ENCODE results near the gene XPO5.
"Not testable (repeated sequence)": the region's sequence is repeated elsewhere in the genome, so short reads cannot be mapped to it uniquely, and the experiment has no call there.

XPO5 gene

DNA sequence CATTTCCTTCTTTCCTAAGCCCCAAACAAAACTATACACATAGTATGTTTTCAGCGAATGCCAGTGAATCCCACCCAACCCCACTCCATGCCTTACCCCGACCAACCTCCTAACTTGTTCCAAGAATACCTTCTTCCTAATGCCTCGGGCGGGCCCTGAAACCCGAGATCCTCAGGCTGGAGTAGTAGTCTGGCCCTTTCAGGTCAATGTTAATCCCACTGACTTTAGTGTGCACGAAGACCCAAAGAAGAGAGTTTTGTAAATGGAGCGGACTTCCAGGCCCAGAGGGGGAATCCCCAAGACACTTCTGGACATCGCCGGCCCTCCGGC lies 59.5 kb downstream of the XPO5 start:
- DNase-seq = no peak

GRCh38 chr6:43515808-43516207 lies 60.0 kb downstream of the XPO5 start:
- no peak for DNase-seq

GRCh38 chr6:43511824-43512415 lies 63.9 kb downstream of the XPO5 start:
- no peak for DNase-seq

- no peak for DNase-seq
Measured at GRCh38 chr6:43510827-43511163, 65.0 kb downstream of the XPO5 start.

GRCh38 chr6:43509984-43510826 lies 65.6 kb downstream of the XPO5 start, which contains the start of gene LRRC73:
LRRC73 (minus strand) TSS chr6:43510346; CDS start chr6:43509785, 561 bp downstream.
- DNase-seq = peak; percentile 84

- DNase-seq = no peak
Measured at GRCh38 chr6:43509142-43509983, 66.5 kb downstream of the XPO5 start.

DNA sequence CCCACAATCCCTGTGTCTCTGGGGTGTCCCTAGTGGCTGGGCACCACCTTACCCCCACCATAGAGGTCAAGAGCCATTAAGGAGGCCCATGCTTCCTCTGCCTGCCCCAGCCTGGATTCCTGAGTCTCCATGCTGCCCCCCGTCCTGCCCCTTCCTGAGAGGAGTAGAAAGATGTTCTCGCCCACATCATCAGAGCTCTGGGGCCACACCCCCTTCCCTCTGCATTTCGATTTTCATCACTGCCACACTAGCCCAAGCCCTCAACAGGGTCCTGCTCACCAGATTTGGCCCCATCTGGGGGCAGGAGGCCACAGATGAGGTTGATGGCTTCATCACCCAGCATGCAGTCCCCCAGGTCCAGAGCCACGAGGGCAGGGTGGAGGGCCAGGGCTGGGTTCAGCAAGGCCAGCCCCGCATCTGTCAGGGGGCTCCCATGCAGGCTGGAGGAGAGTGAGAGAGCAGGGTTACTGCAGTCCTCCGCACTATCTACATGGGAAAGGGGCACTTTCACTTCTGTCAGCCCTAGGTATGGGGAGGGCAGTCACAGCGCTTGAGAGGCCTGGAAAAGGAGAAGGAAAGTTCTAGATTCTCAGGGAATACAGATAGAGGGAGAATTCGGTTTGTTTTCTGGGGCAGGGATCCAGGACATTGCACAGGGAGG lies 67.2 kb downstream of the XPO5 start:
- DNase-seq = no peak

DNA sequence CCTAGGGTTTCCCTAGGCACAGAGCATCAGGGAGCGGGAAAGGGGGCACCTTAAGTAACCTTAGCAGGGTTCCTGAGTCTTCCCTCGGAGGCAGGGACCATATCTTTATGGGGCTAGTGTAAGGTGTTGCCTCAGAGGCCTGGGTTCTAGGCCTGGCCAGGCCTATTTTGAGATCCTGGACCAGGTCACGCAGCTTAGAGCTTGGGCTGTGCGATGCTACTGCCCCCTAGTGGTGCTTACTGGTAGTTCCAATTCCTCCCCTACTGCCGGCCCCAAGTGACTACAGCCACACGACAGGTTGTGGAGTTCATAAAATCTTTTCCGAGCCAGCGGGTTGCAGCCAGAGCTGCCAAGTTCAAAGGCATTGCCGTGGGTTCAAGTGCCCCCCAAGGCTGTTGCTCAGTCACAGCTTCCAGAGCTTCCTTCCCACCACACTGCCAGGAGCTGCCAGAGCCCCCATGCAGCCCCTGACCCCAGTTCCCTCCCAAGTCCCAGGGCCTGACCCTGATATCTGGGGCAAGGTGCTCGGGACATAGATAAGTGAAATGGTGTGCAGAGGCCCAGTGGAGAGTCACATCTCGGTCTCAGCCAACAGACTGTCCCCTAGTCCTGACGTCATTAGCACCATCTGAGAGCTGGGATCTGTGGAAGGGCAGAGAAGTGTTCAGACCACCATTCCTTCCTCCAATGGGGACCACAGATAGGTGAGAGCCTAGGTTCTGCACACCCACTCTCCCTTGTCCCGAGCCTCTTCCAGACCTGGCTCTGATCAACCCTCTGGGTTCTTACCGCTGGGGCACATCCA lies 69.0 kb downstream of the XPO5 start:
- DNase-seq = peak; percentile 77

DNA sequence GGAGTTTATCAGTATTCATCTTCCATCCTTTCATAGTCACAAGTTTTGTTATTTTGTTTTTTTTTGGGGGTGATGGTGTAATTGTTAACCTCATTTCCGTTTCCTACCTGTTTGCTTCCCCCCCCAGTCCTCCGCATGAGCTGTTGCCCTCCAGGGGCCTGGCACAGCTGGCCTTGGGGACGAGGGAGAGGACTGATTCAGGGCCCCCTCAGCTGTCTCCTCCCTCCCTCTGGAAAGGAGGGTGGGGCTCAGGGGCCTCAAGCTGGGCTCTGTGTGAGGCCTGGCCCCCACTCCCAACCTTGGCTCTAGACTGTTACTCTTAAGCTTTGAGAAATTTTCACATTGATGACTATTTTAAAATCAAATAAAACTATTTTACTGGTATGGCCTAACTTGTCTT lies 69.7 kb downstream of the XPO5 start:
- DNase-seq = no peak

- DNase-seq = no peak
Measured at GRCh38 chr6:43505718-43506117, 70.1 kb downstream of the XPO5 start.

DNA sequence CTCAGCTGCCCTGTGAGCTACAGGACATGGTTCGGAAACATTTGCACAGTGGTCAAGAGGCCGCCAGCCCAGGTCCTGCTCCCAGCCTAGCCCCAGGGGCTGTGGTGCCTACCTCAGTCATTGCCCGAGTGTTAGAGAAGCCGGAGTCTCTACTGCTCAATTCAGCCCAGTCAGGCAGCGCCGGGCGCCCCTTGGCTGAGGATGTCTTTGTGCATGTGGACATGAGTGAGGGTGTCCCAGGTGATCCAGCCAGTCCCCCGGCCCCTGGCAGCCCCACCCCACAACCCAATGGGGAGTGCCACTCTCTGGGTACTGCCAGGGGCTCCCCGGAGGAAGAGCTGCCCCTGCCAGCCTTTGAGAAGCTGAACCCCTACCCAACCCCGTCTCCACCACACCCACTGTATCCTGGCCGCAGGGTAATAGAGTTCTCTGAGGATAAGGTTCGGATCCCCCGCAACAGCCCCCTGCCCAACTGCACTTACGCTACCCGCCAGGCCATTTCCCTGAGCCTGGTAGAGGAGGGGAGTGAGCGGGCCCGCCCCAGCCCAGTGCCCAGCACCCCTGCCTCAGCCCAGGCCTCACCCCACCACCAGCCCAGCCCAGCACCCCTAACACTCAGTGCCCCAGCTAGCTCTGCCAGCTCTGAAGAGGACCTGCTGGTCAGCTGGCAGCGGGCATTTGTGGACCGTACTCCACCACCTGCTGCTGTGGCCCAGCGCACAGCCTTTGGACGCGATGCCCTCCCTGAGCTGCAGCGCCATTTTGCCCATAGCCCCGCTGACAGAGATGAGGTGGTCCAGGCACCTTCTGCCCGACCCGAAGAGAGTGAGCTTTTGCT lies 70.9 kb downstream of the XPO5 start:
- no peak for DNase-seq

DNA sequence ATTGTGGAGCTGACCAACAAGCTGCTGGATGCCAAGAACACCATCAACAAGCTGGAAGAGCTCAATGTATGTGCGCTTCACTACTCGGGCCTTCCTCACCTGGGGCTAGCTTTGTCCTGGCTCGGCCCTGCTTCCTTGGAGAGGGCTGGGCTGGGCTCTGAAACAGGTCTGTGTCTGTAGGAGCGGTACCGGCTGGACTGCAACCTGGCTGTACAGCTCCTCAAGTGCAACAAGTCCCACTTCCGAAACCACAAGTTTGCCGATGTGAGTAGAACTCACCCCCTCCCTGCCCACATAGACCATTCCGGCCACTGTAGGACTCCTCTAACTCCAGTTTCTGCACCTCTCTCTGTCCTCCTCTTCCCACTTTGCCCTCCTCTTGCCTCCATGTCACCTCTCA lies 72.4 kb downstream of the XPO5 start:
- no peak for DNase-seq

- DNase-seq = no peak
Measured at GRCh38 chr6:43502666-43503065, 73.2 kb downstream of the XPO5 start.

DNA sequence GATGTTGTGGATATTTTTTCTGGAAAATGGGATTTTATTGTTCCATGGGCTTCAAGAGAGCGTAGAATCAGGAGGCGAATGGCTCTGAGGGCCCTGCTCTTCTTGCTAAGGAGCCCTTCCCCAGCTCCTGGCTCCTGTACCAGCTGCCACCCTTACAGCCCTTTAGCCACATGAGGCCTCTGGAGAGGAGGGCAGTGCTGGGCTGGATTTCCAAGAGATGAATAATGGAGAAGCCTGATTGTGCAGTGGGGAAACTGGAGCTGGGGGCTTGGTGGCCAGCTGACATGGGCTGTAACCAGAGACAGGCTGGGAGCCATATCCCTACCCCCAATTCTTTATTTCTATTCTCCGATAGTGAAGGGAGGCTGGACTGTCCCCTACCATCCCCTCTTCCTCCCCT lies 74.9 kb downstream of the XPO5 start:
- DNase-seq = no peak

GRCh38 chr6:43499028-43499815 lies 76.6 kb downstream of the XPO5 start:
- no peak for DNase-seq

DNA sequence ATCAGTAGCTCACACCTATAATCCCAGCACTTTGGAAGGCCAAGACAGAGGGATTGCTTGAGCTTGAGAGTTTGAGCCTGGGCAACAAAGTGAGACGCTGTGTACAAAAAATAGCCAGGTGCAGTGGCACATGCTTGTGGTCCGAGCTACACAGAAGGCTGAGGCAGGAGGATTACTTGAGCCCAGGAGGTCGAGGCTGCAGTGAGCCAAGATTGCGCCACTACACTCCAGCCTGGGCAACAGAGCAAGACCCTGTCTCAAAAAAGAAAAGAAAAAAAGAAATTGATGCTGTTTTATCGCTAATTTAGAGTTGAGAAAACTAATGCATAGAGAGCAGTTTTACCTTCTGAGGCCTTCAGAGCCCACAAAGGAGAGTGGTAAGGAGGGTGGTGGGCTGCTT lies 77.5 kb downstream of the XPO5 start:
- not testable (repeated sequence) for DNase-seq

GRCh38 chr6:43497689-43498088 lies 78.1 kb downstream of the XPO5 start:
- no peak for DNase-seq

- no peak for DNase-seq
Measured at GRCh38 chr6:43497129-43497396, 78.8 kb downstream of the XPO5 start.

DNA sequence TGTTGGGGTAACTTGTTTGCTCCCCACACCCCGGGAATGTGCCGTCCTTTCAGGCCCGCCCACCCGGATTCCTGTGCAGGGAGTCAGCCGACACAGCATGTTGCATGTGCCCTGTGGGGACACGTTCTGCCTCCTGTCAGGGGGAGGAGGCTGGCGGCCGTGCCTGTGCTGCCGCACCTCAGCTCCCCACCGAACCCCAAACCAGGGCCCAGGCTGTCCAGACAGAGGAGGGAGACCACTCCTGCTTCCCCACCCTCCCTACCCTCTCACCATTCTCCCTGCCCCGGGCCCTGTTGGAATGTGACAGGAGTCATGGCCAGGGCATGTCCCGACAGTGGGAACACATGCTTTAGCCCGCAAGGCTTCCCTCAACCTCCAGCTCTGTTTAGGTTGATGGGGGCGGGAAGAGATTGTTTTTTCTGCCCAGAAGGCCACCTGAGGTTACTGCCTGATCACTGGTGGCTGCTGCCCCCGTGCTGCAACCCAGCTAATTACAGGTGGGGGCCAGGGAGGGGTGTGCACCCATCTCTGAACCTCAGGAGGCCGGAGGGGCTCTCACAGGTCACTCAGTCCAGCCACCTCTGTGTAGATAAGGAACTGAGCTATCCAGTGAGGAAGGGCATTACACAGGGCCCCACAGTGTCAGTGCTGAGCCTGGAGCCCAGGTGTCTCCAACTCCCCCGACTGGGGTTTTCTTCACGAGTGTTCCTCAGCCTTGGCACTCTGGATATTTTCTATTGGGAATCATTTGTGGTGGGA lies 79.3 kb downstream of the XPO5 start:
- no peak for DNase-seq

DNA sequence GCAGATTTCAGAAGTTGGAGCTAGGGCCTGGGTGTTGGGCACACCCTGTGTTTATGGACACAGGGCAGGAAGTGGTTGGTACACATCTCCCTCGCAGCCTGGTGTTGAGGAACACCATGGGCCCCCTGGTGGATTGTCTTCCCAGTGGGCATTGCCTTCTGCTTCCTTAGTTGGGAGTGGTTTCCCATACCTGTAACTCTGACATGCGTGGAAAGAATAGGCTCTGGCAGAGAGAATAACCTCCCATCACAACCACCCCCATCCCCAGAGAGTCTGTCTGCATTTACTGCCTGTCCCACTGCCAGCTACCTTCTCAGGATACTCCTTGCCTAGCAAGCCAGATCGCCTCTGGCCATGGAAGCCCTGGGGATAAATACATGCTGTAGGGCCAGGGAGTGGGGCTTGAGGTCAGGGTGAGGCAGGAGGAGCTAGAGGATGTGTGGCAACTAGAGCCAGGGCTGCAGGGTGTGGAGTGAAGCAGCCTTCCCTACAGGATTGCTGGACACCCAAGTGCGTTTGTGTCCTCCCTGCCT lies 80.4 kb downstream of the XPO5 start:
- DNase-seq = no peak
